Caco-2 (cell line): Measurements from ENCODE around the gene FHIT. TPM values are rescaled to one million over a fixed set of nuclear protein-coding genes. Genes with fewer than 3 reads are reported as not detected.

Source experiments
- BruUV-seq: library from RNA; stranded (reverse); fragments of 400-500 nt; replicated peaks from 2 replicates; lab custom pipeline; 2021; lab: Mats Ljungman, UMichigan
- CTCF ChIA-PET: fragments of 300-600 bp; sonication (Branson Sonifier 250); formaldehyde crosslinking; loops from one replicate; lab custom pipeline; 2022; ENCODE audit warnings: antibody characterized with exemption; lab: Charles Lee
- POLR2A ChIA-PET: fragments of 300-600 bp; sonication (Branson Sonifier 250); formaldehyde crosslinking; loops from one replicate; lab custom pipeline; 2022; ENCODE audit warnings: antibody characterized with exemption; lab: Charles Lee
- DNase-seq, 2 experiments: peaks; one replicate each; pipeline versions ENCODE4 v3.0.0 to v3.0.0-alpha.2; 2020 to 2022
- H3K27me3 ChIP-seq: replicated peaks from 2 replicates; pipeline ENCODE4 v1.6.0; 2011; ENCODE audit warnings: low read length; ENCODE audit not compliant: control insufficient read depth, insufficient read depth
- H3K36me3 ChIP-seq: 2 replicates; pipeline ENCODE4 v1.5.1; 2011; ENCODE audit warnings: low read length; ENCODE audit not compliant: control insufficient read depth, insufficient read depth
- H3K4me1 ChIP-seq: fragments of 250-450 bp; sonication (Bioruptor Pico); 2 replicates; pipeline ENCODE4 v1.5.1; 2020; ENCODE audit warnings: mild to moderate bottlenecking
- H3K4me3 ChIP-seq: 2 replicates; pipeline ENCODE4 v1.5.1; 2011; ENCODE audit warnings: low read depth, mild to moderate bottlenecking, control low read depth, low read length
- H3K9me3 ChIP-seq: fragments of 250-450 bp; sonication (Bioruptor Pico); 2 replicates; pipeline ENCODE4 v1.5.1; 2020; ENCODE audit warnings: mild to moderate bottlenecking, moderate library complexity
- H3K27ac Mint-ChIP-seq: one replicate; pipeline ENCODE4 v1.8.0; 2022; ENCODE audit warnings: mixed read lengths; ENCODE audit not compliant: unreplicated experiment
- H3K27me3 Mint-ChIP-seq: one replicate; pipeline ENCODE4 v1.8.0; 2022; ENCODE audit warnings: mixed read lengths; ENCODE audit not compliant: insufficient read depth, unreplicated experiment
- H3K36me3 Mint-ChIP-seq: one replicate; pipeline ENCODE4 v1.8.0; 2022; ENCODE audit warnings: mild to moderate bottlenecking, mixed read lengths; ENCODE audit not compliant: insufficient read depth, unreplicated experiment
- H3K4me1 Mint-ChIP-seq: one replicate; pipeline ENCODE4 v1.8.0; 2022; ENCODE audit warnings: low read depth, mixed read lengths; ENCODE audit not compliant: unreplicated experiment
- H3K4me3 Mint-ChIP-seq: one replicate; pipeline ENCODE4 v1.8.0; 2022; ENCODE audit warnings: mild to moderate bottlenecking, moderate library complexity, mixed read lengths; ENCODE audit not compliant: unreplicated experiment
- H3K9me3 Mint-ChIP-seq: one replicate; pipeline ENCODE4 v1.8.0; 2022; ENCODE audit warnings: mixed read lengths; ENCODE audit not compliant: unreplicated experiment
- CTCF ChIP-seq, 2 experiments: fragments of 200-600 bp in 1 of 2; IDR thresholded peaks; 1 replicate in 1 of 2; 2 replicates in 1 of 2; pipeline versions ENCODE4 v1.5.1 to v1.8.0; 2011 to 2022; ENCODE audit warnings: antibody characterized with exemption in 1 of 2, control low read depth in 1 of 2, inconsistent platforms in 1 of 2, low read depth in 1 of 2, low read length in 1 of 2, mild to moderate bottlenecking in 1 of 2, moderate library complexity in 1 of 2; ENCODE audit not compliant: insufficient read depth in 1 of 2, severe bottlenecking in 1 of 2, unreplicated experiment in 1 of 2
- intact Hi-C: fragments of 100-400 bp; cut with micrococcal nuclease; formaldehyde crosslinking; loops from one replicate; pipeline ENCODE4 v1.10.0; 2022; ENCODE audit not compliant: unreplicated experiment
- total RNA-seq: library from RNA; stranded (reverse); gene quantifications from 2 replicates; pipeline ENCODE4 v1.2.3, GENCODE V29; 2022

The FHIT gene
- total RNA-seq, 1 experiment from 2014 or later = 8.3 TPM

- intact Hi-C loops = no loop called here
Observed at GRCh38 chr3:60147249-60147950, 1103.9 kb downstream of the FHIT start.

GRCh38 chr3:60146121-60146520 is 1105.1 kb downstream of the FHIT start:
- H3K36me3 Mint-ChIP-seq = no peaks in the 10 kb centered on the region
- H3K4me3 Mint-ChIP-seq = no peak overlapping the region
- intact Hi-C loops = no loop called here
- Histone ChIP-seq H3K9me3 (no peaks in the 10 kb centered on the region), H3K4me3 (no peak overlapping the region), H3K36me3 (no peaks in the 10 kb centered on the region), H3K4me1 (no peaks in the 10 kb centered on the region), H3K27me3 (no peaks in the 10 kb centered on the region)
- no peaks in the 10 kb centered on the region for H3K9me3 Mint-ChIP-seq
- CTCF ChIA-PET = no interaction called here
- DNase-seq = no peak
- no peaks in the 10 kb centered on the region for H3K27me3 Mint-ChIP-seq
- TF ChIP-seq CTCF (IDR thresholded peaks at IDR 0.05; ENCODE audit: insufficient read depth in 1 of 2, low read depth in 1 of 2, low read length in 1 of 2, severe bottlenecking in 1 of 2, unreplicated experiment in 1 of 2) = no peak
- no peak overlapping the region for H3K27ac Mint-ChIP-seq
- POLR2A ChIA-PET = no interaction called here
- no peaks in the 10 kb centered on the region for H3K4me1 Mint-ChIP-seq
- no TSS peak for BruUV-seq

More at GRCh38 chr3:60147249-60147950, 1103.9 kb downstream of the FHIT start:
- no peak overlapping the region for H3K27ac Mint-ChIP-seq
- H3K4me1 Mint-ChIP-seq = no peaks in the 10 kb centered on the region
- no peaks in the 10 kb centered on the region for H3K27me3 Mint-ChIP-seq
- H3K4me3 Mint-ChIP-seq = no peak overlapping the region
- ChIA-PET POLR2A (no interaction called here), CTCF (no interaction called here)
- Histone ChIP-seq H3K36me3 (no peaks in the 10 kb centered on the region), H3K4me3 (no peak overlapping the region), H3K27me3 (no peaks in the 10 kb centered on the region), H3K4me1 (no peaks in the 10 kb centered on the region), H3K9me3 (no peaks in the 10 kb centered on the region)
- DNase-seq = no peak
- H3K9me3 Mint-ChIP-seq = no peaks in the 10 kb centered on the region
- BruUV-seq = no TSS peak
- TF ChIP-seq CTCF (IDR thresholded peaks at IDR 0.05; ENCODE audit: insufficient read depth in 1 of 2, low read depth in 1 of 2, low read length in 1 of 2, severe bottlenecking in 1 of 2, unreplicated experiment in 1 of 2) = no peak
- H3K36me3 Mint-ChIP-seq = no peaks in the 10 kb centered on the region

GRCh38 chr3:60144071-60144470 is 1107.2 kb downstream of the FHIT start:
- no peak overlapping the region for H3K4me3 ChIP-seq
- no peaks in the 10 kb centered on the region for H3K27me3 ChIP-seq
- H3K9me3 ChIP-seq = no peaks in the 10 kb centered on the region
- H3K9me3 Mint-ChIP-seq = no peaks in the 10 kb centered on the region
- ChIA-PET POLR2A (no interaction called here), CTCF (no interaction called here)
- no peaks in the 10 kb centered on the region for H3K4me1 Mint-ChIP-seq
- intact Hi-C loops = no loop called here
- H3K36me3 Mint-ChIP-seq = no peaks in the 10 kb centered on the region
- no peak for TF ChIP-seq CTCF (IDR thresholded peaks at IDR 0.05; ENCODE audit: insufficient read depth in 1 of 2, low read depth in 1 of 2, low read length in 1 of 2, severe bottlenecking in 1 of 2, unreplicated experiment in 1 of 2)
- no peaks in the 10 kb centered on the region for H3K36me3 ChIP-seq
- no peaks in the 10 kb centered on the region for H3K27me3 Mint-ChIP-seq
- BruUV-seq = no TSS peak
- H3K4me1 ChIP-seq = no peaks in the 10 kb centered on the region
- no peak for DNase-seq
- H3K4me3 Mint-ChIP-seq = no peak overlapping the region
- H3K27ac Mint-ChIP-seq = no peak overlapping the region
